Liver (tissue), 9 donors: ENCODE results near the gene ST7. TPM values are rescaled to one million over a fixed set of nuclear protein-coding genes. Genes with fewer than 3 reads are reported as not detected.

Source experiments
- DNase-seq: peaks from one replicate; pipeline ENCODE4 v3.0.0-alpha.2; 2017; ENCODE audit warnings: low spot score
- H3K27ac ChIP-seq, 2 donors: one replicate each; pipeline ENCODE4 v1.7.0; 2013; ENCODE audit warnings: inconsistent platforms in 2 of 2, low read length in 2 of 2, control low read depth in 1 of 2, low read depth in 1 of 2, mild to moderate bottlenecking in 1 of 2
- H3K27me3 ChIP-seq, 4 donors: one replicate each; pipeline versions ENCODE4 v1.6.1 to v1.7.0; 2013; ENCODE audit warnings: low read length in 3 of 4, inconsistent platforms in 1 of 4, mild to moderate bottlenecking in 1 of 4, moderate library complexity in 1 of 4; ENCODE audit not compliant: control insufficient read depth in 4 of 4, insufficient read depth in 4 of 4
- H3K36me3 ChIP-seq, 4 donors: one replicate each; pipeline versions ENCODE4 v1.6.1 to v1.7.0; 2013; ENCODE audit warnings: low read length in 3 of 4, mild to moderate bottlenecking in 3 of 4, low read depth in 1 of 4, moderate library complexity in 1 of 4; ENCODE audit not compliant: control insufficient read depth in 4 of 4, insufficient read depth in 3 of 4
- H3K4me1 ChIP-seq, 4 donors: one replicate each; pipeline versions ENCODE4 v1.6.1 to v1.7.0; 2013; ENCODE audit warnings: low read length in 3 of 4, mild to moderate bottlenecking in 3 of 4, moderate library complexity in 1 of 4; ENCODE audit not compliant: control insufficient read depth in 4 of 4, insufficient read depth in 4 of 4
- H3K4me3 ChIP-seq, 3 donors: one replicate each; pipeline versions ENCODE4 v1.6.1 to v1.7.0; 2013; ENCODE audit warnings: low read length in 3 of 3, control low read depth in 1 of 3, low read depth in 1 of 3, mild to moderate bottlenecking in 1 of 3
- H3K9ac ChIP-seq, 2 donors: one replicate each; pipeline ENCODE4 v1.7.0; 2013; ENCODE audit warnings: low read length in 2 of 2, mild to moderate bottlenecking in 2 of 2, moderate library complexity in 2 of 2, control low read depth in 1 of 2, low read depth in 1 of 2
- H3K9me3 ChIP-seq, 4 donors: one replicate each; pipeline versions ENCODE4 v1.6.1 to v1.7.0; 2013; ENCODE audit warnings: low read length in 3 of 4; ENCODE audit not compliant: control insufficient read depth in 4 of 4
- ATF3 ChIP-seq: IDR thresholded peaks from 2 replicates; pipeline ENCODE4 v1.6.1; 2016; ENCODE audit warnings: antibody characterized with exemption
- CTCF ChIP-seq: fragments of 150-350 bp; IDR thresholded peaks from 2 replicates; pipeline ENCODE4 v1.5.1; 2017; ENCODE audit warnings: improper control_type of control experiment, low read depth, low read length; ENCODE audit not compliant: missing input control
- EGR1 ChIP-seq, 2 donors: IDR thresholded peaks; 2 replicates each; pipeline ENCODE4 v1.6.1; 2016 to 2018; ENCODE audit warnings: antibody characterized with exemption in 2 of 2, low read depth in 2 of 2
- FOXA1 ChIP-seq: IDR thresholded peaks from 2 replicates; pipeline ENCODE4 v1.6.1; 2016; ENCODE audit warnings: antibody characterized with exemption
- GABPA ChIP-seq, 2 donors: IDR thresholded peaks in 1 of 2; conservative IDR thresholded peaks in 1 of 2; 2 replicates each; pipeline ENCODE4 v1.6.1; 2016; ENCODE audit warnings: antibody characterized with exemption in 2 of 2, mild to moderate bottlenecking in 1 of 2, moderate library complexity in 1 of 2
- HNF4G ChIP-seq: IDR thresholded peaks from 2 replicates; pipeline ENCODE4 v1.6.1; 2016; ENCODE audit warnings: antibody characterized with exemption
- MAX ChIP-seq: IDR thresholded peaks from 2 replicates; pipeline ENCODE4 v1.6.1; 2016; ENCODE audit warnings: antibody characterized with exemption
- NR2F2 ChIP-seq: IDR thresholded peaks from 2 replicates; pipeline ENCODE4 v1.6.1; 2016; ENCODE audit warnings: antibody characterized with exemption
- RAD21 ChIP-seq, 2 donors: IDR thresholded peaks; 2 replicates each; pipeline ENCODE4 v1.6.1; 2016; ENCODE audit warnings: antibody characterized with exemption in 2 of 2, mild to moderate bottlenecking in 2 of 2
- REST ChIP-seq: IDR thresholded peaks from 2 replicates; pipeline ENCODE4 v1.6.1; 2016; ENCODE audit warnings: antibody characterized with exemption, mild to moderate bottlenecking
- RXRA ChIP-seq, 2 donors: IDR thresholded peaks; 2 replicates each; pipeline ENCODE4 v1.6.1; 2017 to 2018; ENCODE audit warnings: antibody characterized with exemption in 2 of 2, mild to moderate bottlenecking in 1 of 2
- SP1 ChIP-seq: IDR thresholded peaks from 2 replicates; pipeline ENCODE4 v1.6.1; 2018; ENCODE audit warnings: antibody characterized with exemption, mild to moderate bottlenecking
- YY1 ChIP-seq: IDR thresholded peaks from 2 replicates; pipeline ENCODE4 v1.6.1; 2016; ENCODE audit warnings: antibody characterized with exemption, mild to moderate bottlenecking
- WGBS: extraction: QIAGEN DNeasy Blood & Tissue Kit; methylation state at CpG from one replicate; pipeline ENCODE4 v1.1.7; 2013; 5-methylcytosine and 5-hydroxymethylcytosine counted together
- polyA plus RNA-seq, 2 donors: library from polyadenylated mRNA; stranded (reverse) in 1 of 2; unstranded in 1 of 2; fragments of 200-250 nt in 1 of 2; fragments of >200 nt in 1 of 2; fragmentation: Nextera tagmentation in 1 of 2; extraction: Ambion mirVana in 1 of 2; gene quantifications; one replicate each; pipeline versions ENCODE4 v1.2.1 to v1.2.3, GENCODE V29; 2013 to 2015
- total RNA-seq, 2 donors: library from RNA; depleted of rRNA; stranded (reverse); fragments of >200 nt; gene quantifications; one replicate each; pipeline ENCODE4 v1.2.3, GENCODE V29; 2014
- donor health status: healthy.
- donor health status: healthy.
- donor health status: healthy.
- donor health status: healthy.
- donor health status: healthy.

Gene ST7
- total and polyA plus RNA-seq, 4 donors = 13.5 to 30.7 (median 22.6) TPM

- Histone ChIP-seq H3K27ac (no peak overlapping the region), H3K9ac (no peak overlapping the region), H3K27me3 (no peaks in the 10 kb centered on the region), H3K4me3 (no peak overlapping the region), H3K4me1 (no peaks in the 10 kb centered on the region), H3K9me3 (no peaks in the 10 kb centered on the region), H3K36me3 (peaks cover 0 to 2% (median 0%) of the 10 kb centered on the region in 4 donors)
- 97% methylated on average over 2 of the region's 2 CpGs for WGBS
- TF ChIP-seq FOXA1 = no peak
- no peak for TF ChIP-seq HNF4G
- TF ChIP-seq REST = no peak
- TF ChIP-seq YY1 = no peak
- TF ChIP-seq EGR1 (IDR thresholded peaks at IDR 0.05; ENCODE audit: low read depth in 2 of 2) = no peak
- TF ChIP-seq MAX = no peak
- TF ChIP-seq ATF3 = no peak
- TF ChIP-seq RXRA (IDR thresholded peaks at IDR 0.05) = no peak
- no peak for TF ChIP-seq RAD21 (IDR thresholded peaks at IDR 0.05)
- TF ChIP-seq SP1 = no peak
- no peak for TF ChIP-seq NR2F2
- DNase-seq = no peak
Measured at GRCh38 chr7:117116211-117116610, 162.9 kb downstream of the ST7 start.

GRCh38 chr7:117117172-117117571, 163.9 kb downstream of the ST7 start:
- H3K27ac ChIP-seq = no peak overlapping the region
- TF ChIP-seq RXRA (IDR thresholded peaks at IDR 0.05) = no peak
- no peak for TF ChIP-seq CTCF
- no peak for TF ChIP-seq NR2F2
- TF ChIP-seq GABPA (IDR thresholded peaks at IDR 0.05 in 1 of 2, conservative IDR thresholded peaks at IDR 0.05 in 1 of 2) = no peak
- no peak for TF ChIP-seq EGR1 (IDR thresholded peaks at IDR 0.05; ENCODE audit: low read depth in 2 of 2)
- no peak for TF ChIP-seq SP1
- WGBS = 99% methylated on average over 2 of the region's 2 CpGs
- no peaks in the 10 kb centered on the region for H3K9me3 ChIP-seq
- H3K36me3 ChIP-seq = peaks cover 0 to 2% (median 0%) of the 10 kb centered on the region in 4 donors
- H3K9ac ChIP-seq = no peak overlapping the region
- no peaks in the 10 kb centered on the region for H3K27me3 ChIP-seq
- no peak overlapping the region for H3K4me3 ChIP-seq
- H3K4me1 ChIP-seq = no peaks in the 10 kb centered on the region
- no peak for DNase-seq
